ENCODE measurements around the gene FGF8. TPM values are rescaled to one million over a fixed set of nuclear protein-coding genes. Genes with fewer than 3 reads are reported as not detected.

Gene FGF8
- total RNA-seq, 1 experiment from 2014 or later = 14.3 TPM

- no peak overlapping the region for H3T11ph ChIP-seq (ENCODE audit: low read length)
- no peak for TF ChIP-seq CTCF (conservative IDR thresholded peaks at IDR 0.05)
- no peak overlapping the region for H3K4me2 ChIP-seq (ENCODE audit: insufficient read depth, insufficient read length, low read length)
- no peak overlapping the region for H2BK12ac ChIP-seq (ENCODE audit: insufficient read length, low read depth, low read length)
- no peak overlapping the region for H4K5ac ChIP-seq (ENCODE audit: insufficient read length, low read depth, low read length)
- H3K27ac Mint-ChIP-seq = no peak overlapping the region
- no peak overlapping the region for H3K14ac ChIP-seq (ENCODE audit: insufficient read depth, low read length)
- H3K4me1 ChIP-seq (ENCODE audit: insufficient read depth, low read length) = no peaks in the 10 kb centered on the region
- no peak overlapping the region for H3K18ac ChIP-seq (ENCODE audit: insufficient read length, low read depth, low read length)
- H3K4me3 Mint-ChIP-seq = no peak overlapping the region
- no peak overlapping the region for H2BK15ac ChIP-seq (ENCODE audit: low read depth, low read length)
- H2BK20ac ChIP-seq (ENCODE audit: low read depth, low read length, poor library complexity, severe bottlenecking) = no peak overlapping the region
- no peak overlapping the region for H3K27ac ChIP-seq (ENCODE audit: insufficient read length, low read depth, low read length)
- H3K23me2 ChIP-seq (ENCODE audit: insufficient read length, low read depth, low read length, poor library complexity, severe bottlenecking) = no peaks in the 10 kb centered on the region
- H3K79me1 ChIP-seq (ENCODE audit: insufficient read depth, low read depth, low read length, poor library complexity, severe bottlenecking) = no peaks in the 10 kb centered on the region
- no peaks in the 10 kb centered on the region for H3K79me2 ChIP-seq (ENCODE audit: insufficient read depth, low read length)
- H3K23ac ChIP-seq (ENCODE audit: insufficient read length, low read depth, low read length) = no peak overlapping the region
- H3K9ac ChIP-seq (ENCODE audit: extremely low read depth, insufficient read length, low read length) = no peak overlapping the region
- H4K91ac ChIP-seq (ENCODE audit: insufficient read length, low read depth, low read length) = no peak overlapping the region
- no peaks in the 10 kb centered on the region for H3K9me3 ChIP-seq (ENCODE audit: control insufficient read depth, low read depth, low read length)
- WGBS (ENCODE audit: extremely low coverage, insufficient read length, low lambda C conversion rate) = no CpG with 5 or more reads among the region's 9 CpGs
- no peak overlapping the region for H2AFZ ChIP-seq (ENCODE audit: low read length)
- DNase-seq = no peak
- H2AK5ac ChIP-seq (ENCODE audit: insufficient read length, low read length) = no peak overlapping the region
- no peak overlapping the region for H2BK120ac ChIP-seq (ENCODE audit: low read depth, low read length, poor library complexity, severe bottlenecking)
- peaks cover 9 to 11% of the 10 kb centered on the region in 2 experiments for H3K4me1 Mint-ChIP-seq
- no peak overlapping the region for H2BK5ac ChIP-seq (ENCODE audit: insufficient read length, low read length)
- H3K36me3 Mint-ChIP-seq (ENCODE audit: insufficient read depth in 1 of 3, low read depth in 3 of 3) = no peaks in the 10 kb centered on the region
- H3K56ac ChIP-seq (ENCODE audit: insufficient read length, low read depth, low read length) = no peak overlapping the region
- H4K8ac ChIP-seq (replicated peaks; ENCODE audit: insufficient read length, low read depth, low read length) = no peak overlapping the region
- no peaks in the 10 kb centered on the region for H3K9me3 Mint-ChIP-seq
- peaks cover 1% of the 10 kb centered on the region for H3K27me3 Mint-ChIP-seq (ENCODE audit: low read depth)
- H4K20me1 ChIP-seq (ENCODE audit: control insufficient read depth, insufficient read depth, insufficient read length) = no peaks in the 10 kb centered on the region
- H3K4ac ChIP-seq (ENCODE audit: low read depth, low read length) = no peak overlapping the region
- H3K27me3 ChIP-seq (ENCODE audit: insufficient read depth, low read length) = no peaks in the 10 kb centered on the region
These were observed 30.7 kb downstream of the FGF8 start for GRCh38 chr10:101745074-101745696.
